ENCODE measurements around the gene DTHD1. TPM values are rescaled to one million over a fixed set of nuclear protein-coding genes. Genes with fewer than 3 reads are reported as not detected.

DTHD1 gene
- total and polyA plus RNA-seq, 8 donors, result 0.09 to 0.12 (median 0.09) TPM; not detected in 4

- FAIRE-seq, result no peak
- Histone ChIP-seq H3K4me3 (no peak overlapping the region), H3K27ac (no peak overlapping the region), H3K4me1 (no peaks in the 10 kb centered on the region), H3K27me3 (no peaks in the 10 kb centered on the region), H3K9me3 (no peaks in the 10 kb centered on the region), H3K36me3 (no peaks in the 10 kb centered on the region)
- TF ChIP-seq, protein P1, sequence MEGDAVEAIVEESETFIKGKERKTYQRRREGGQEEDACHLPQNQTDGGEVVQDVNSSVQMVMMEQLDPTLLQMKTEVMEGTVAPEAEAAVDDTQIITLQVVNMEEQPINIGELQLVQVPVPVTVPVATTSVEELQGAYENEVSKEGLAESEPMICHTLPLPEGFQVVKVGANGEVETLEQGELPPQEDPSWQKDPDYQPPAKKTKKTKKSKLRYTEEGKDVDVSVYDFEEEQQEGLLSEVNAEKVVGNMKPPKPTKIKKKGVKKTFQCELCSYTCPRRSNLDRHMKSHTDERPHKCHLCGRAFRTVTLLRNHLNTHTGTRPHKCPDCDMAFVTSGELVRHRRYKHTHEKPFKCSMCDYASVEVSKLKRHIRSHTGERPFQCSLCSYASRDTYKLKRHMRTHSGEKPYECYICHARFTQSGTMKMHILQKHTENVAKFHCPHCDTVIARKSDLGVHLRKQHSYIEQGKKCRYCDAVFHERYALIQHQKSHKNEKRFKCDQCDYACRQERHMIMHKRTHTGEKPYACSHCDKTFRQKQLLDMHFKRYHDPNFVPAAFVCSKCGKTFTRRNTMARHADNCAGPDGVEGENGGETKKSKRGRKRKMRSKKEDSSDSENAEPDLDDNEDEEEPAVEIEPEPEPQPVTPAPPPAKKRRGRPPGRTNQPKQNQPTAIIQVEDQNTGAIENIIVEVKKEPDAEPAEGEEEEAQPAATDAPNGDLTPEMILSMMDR (IDR thresholded peaks at IDR 0.05), result no peak
- intact Hi-C loops (cut with DNase I), result no loop called here
- DNase-seq, result no peak
- WGBS, 2 donors, result 57 to 75% methylated on average over 5 of the region's 5 CpGs
- no peak for ATAC-seq
Observed at GRCh38 chr4:36327400-36327799, 46.0 kb downstream of the DTHD1 start.

GRCh38 chr4:36328130-36328529 lies 46.7 kb downstream of the DTHD1 start:
- ATAC-seq, result peak in 1 of 4 donors; percentile 35
- H3K27me3 ChIP-seq, result no peaks in the 10 kb centered on the region
- no peaks in the 10 kb centered on the region for H3K4me1 ChIP-seq
- H3K4me3 ChIP-seq, result no peak overlapping the region
- no peaks in the 10 kb centered on the region for H3K9me3 ChIP-seq
- no peak overlapping the region for H3K27ac ChIP-seq
- H3K36me3 ChIP-seq, result no peaks in the 10 kb centered on the region
- intact Hi-C loops (cut with DNase I), result no loop called here
- FAIRE-seq, result no peak
- WGBS, 2 donors, result 69 to 74% methylated on average over 9 of the region's 9 CpGs
- no peak for DNase-seq
- TF ChIP-seq, protein P1 (IDR thresholded peaks at IDR 0.05), result no peak

DNA sequence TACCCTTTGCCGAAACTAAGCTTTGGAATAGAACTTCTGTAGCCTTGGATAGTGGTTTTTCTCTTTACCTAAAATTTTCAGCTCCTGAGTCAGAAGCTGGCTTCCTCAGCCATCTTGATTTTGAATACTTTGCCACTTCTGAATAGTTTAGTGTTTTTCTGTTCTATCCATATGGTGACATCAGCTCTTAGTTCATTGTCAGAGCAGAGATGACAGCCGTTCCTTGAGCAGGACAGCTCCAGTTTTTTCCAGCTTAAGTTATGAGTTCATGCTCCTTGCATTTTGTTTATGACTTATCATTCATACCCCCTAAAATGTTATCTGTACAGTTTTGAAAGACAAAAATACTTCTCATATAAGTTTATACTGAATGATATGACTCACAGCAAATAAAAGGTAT lies 47.8 kb downstream of the DTHD1 start:
- H3K36me3 ChIP-seq, result no peaks in the 10 kb centered on the region
- H3K9me3 ChIP-seq, result no peaks in the 10 kb centered on the region
- no peaks in the 10 kb centered on the region for H3K4me1 ChIP-seq
- H3K27ac ChIP-seq, result no peak overlapping the region
- FAIRE-seq, result no peak
- WGBS, 2 donors, result 80 to 82% methylated on average over 2 of the region's 2 CpGs
- DNase-seq, result no peak
- H3K4me3 ChIP-seq, result no peak overlapping the region
- intact Hi-C loops (cut with DNase I), result no loop called here
- no peak for ATAC-seq
- no peaks in the 10 kb centered on the region for H3K27me3 ChIP-seq
- TF ChIP-seq, protein P1 (IDR thresholded peaks at IDR 0.05), result no peak

DNA sequence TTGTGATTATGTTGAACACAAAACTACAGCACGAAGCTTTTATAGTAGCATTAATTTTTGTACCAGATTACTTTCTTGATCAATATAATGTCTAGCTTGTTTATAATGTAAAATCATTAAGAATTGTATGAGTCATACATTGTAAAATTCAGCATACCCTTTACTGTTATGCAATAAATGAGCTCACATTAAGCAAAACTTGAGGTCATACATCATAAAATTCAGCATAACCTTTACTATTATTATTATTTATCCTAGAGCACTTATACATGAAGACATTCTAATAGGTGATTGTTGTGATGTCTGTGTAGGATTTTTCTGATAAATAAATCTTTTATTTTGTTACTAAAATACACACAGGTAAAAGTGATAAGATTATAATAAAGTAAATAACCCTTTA lies 49.4 kb downstream of the DTHD1 start:
- no peak for DNase-seq
- no peak overlapping the region for H3K27ac ChIP-seq
- ATAC-seq, result no peak
- no peaks in the 10 kb centered on the region for H3K36me3 ChIP-seq
- no peak overlapping the region for H3K4me3 ChIP-seq
- H3K9me3 ChIP-seq, result no peaks in the 10 kb centered on the region
- WGBS, 2 donors, result 75 to 78% methylated on average over 1 of the region's 1 CpG
- H3K4me1 ChIP-seq, result no peaks in the 10 kb centered on the region
- peak; percentile 9 for FAIRE-seq
- no peaks in the 10 kb centered on the region for H3K27me3 ChIP-seq
- intact Hi-C loops (cut with DNase I), result no loop called here
- TF ChIP-seq, protein P1 (IDR thresholded peaks at IDR 0.05), result no peak

- intact Hi-C loops (cut with DNase I), result no loop called here
- no peak for ATAC-seq
- H3K4me3 ChIP-seq, result no peak overlapping the region
- no peaks in the 10 kb centered on the region for H3K36me3 ChIP-seq
- H3K9me3 ChIP-seq, result no peaks in the 10 kb centered on the region
- TF ChIP-seq, protein P1 (IDR thresholded peaks at IDR 0.05), result no peak
- DNase-seq, result no peak
- H3K27me3 ChIP-seq, result no peaks in the 10 kb centered on the region
- H3K4me1 ChIP-seq, result no peaks in the 10 kb centered on the region
- H3K27ac ChIP-seq, result no peak overlapping the region
- FAIRE-seq, result no peak
- WGBS, 2 donors, result 88% methylated on average over 7 of the region's 7 CpGs
Observed at GRCh38 chr4:36332023-36332781, 50.8 kb downstream of the DTHD1 start.

All from pancreas (tissue), 10 donors.